Testis (tissue), 5 donors: ENCODE measurements around the gene C1QL3. TPM values are rescaled to one million over a fixed set of nuclear protein-coding genes. Genes with fewer than 3 reads are reported as not detected.

Experiments
- DNase-seq: peaks from one replicate; pipeline ENCODE4 v3.0.0-alpha.2; 2019
- H3K27ac ChIP-seq, 2 donors: fragments of 200-600 bp; sonication (generic); one replicate each; pipeline ENCODE4 v1.5.1; 2019
- H3K27me3 ChIP-seq: fragments of 200-600 bp; sonication (generic); one replicate; pipeline ENCODE4 v1.5.1; 2019
- H3K36me3 ChIP-seq: fragments of 200-600 bp; sonication (generic); one replicate; pipeline ENCODE4 v1.5.1; 2017; ENCODE audit warnings: low read depth; ENCODE audit errors: missing control alignments
- H3K4me1 ChIP-seq: fragments of 200-600 bp; sonication (generic); one replicate; pipeline ENCODE4 v1.5.1; 2019
- H3K4me3 ChIP-seq, 2 donors: fragments of 200-600 bp; sonication (generic); one replicate each; pipeline ENCODE4 v1.5.1; 2017 to 2019
- H3K9me3 ChIP-seq: fragments of 200-600 bp; sonication (generic); one replicate; pipeline ENCODE4 v1.5.1; 2017
- POLR2A ChIP-seq: fragments of 450-650 bp; IDR thresholded peaks from one replicate; pipeline ENCODE4 v1.6.1; 2017; ENCODE audit warnings: antibody characterized with exemption, mild to moderate bottlenecking, moderate library complexity
- WGBS, 2 donors: methylation state at CpG; one replicate each; pipeline ENCODE4 v1.1.5; 2018; 5-methylcytosine and 5-hydroxymethylcytosine counted together
- intact Hi-C: fragments of 100-400 bp; cut with DNase I; formaldehyde crosslinking; loops from one replicate; pipeline ENCODE4 v1.15.1; 2023; ENCODE audit warnings: low total_unique reads
- long read RNA-seq, 2 donors: transcript quantifications; one replicate each; lab custom pipeline, GENCODE V29; 2026
- polyA plus RNA-seq: library from polyadenylated mRNA; stranded (reverse); fragments of 350-450 nt; fragmentation: Illumina TruSeq; extraction: RNeasy Lipid Tissue Mini Kit (QIAGEN cat#74804); gene quantifications from one replicate; pipeline ENCODE4 v1.2.3, GENCODE V29; 2014; ENCODE audit warnings: low read depth, low replicate concordance; ENCODE audit not compliant: insufficient read depth
- total RNA-seq, 2 donors: library from RNA; depleted of rRNA; stranded (reverse); fragments of >200 nt; gene quantifications; one replicate each; pipeline ENCODE4 v1.2.3, GENCODE V29; 2016
- TF ChIP-seq, protein P1 (sequence below), 3 experiments: fragments of 450-650 bp in 2 of 3; fragments of 200-600 bp in 1 of 3; sonication (generic) in 1 of 3; IDR thresholded peaks; one replicate each; pipeline ENCODE4 v1.5.1; 2016 to 2019; ENCODE audit warnings: antibody characterized with exemption in 3 of 3, mild to moderate bottlenecking in 2 of 3, moderate library complexity in 1 of 3

C1QL3 gene
- total RNA-seq (under 1 TPM; 0.16 to 0.25 TPM), polyA plus RNA-seq (not detected)
- long read RNA-seq, donor 1, partial matches to known transcripts: 0 of 1 reads
- long read RNA-seq, donor 1, other reads (novel, unspliced or antisense): 0 of 1 reads
- long read RNA-seq, donor 2: 0 reads

DNA sequence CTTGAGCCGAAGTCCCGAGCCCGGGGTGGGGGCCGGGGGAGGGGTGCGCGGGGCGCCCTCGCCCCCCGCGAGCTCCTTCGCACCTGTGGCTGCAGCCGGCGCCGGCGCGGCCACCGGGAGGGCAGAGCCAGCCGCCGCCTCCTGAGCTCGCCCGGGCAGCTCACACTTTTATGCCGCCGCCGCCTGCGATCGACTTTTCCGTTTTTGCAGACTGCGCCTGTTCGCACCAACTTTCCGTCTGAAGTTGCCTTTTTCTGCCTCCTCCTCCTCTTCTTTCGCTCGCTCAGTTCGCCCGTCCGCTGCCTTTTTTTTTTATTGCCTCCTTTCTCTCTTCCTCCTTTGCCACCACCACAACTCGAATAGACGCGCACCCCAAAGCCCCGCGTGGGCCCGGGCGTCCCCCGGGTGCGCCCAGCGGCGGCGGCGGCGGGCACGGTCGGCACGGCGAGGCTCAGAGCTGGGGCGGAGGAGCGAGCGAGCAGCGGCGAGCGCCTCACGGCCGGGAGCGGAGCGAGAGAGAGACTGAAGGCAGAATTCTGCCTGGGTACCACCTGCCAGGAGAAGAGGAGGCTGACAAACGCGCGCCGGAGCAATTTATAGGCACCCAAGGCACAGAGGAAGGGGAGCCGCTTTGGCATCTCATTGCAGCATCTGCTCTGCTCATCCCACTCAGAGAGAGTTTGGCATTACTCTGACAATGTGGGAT is at the start of gene C1QL3:
Gene C1QL3 (minus strand): TSS at position 569 of the 706 bp plus-strand sequence. CDS start 814 bp downstream, outside the sequence.
- 0 to 1% methylated on average over 47 to 64 of the region's 68 CpGs for WGBS, 2 donors
- peak within 1 kb of the TSS; percentile 36 to 38 for H3K4me3 ChIP-seq
- no peaks in the 10 kb centered on the region for H3K36me3 ChIP-seq
- intact Hi-C loops: no loop called here
- H3K4me1 ChIP-seq: no peaks in the 10 kb centered on the region
- H3K27ac ChIP-seq: no peak within 1 kb of the TSS
- H3K27me3 ChIP-seq: no peaks in the 10 kb centered on the region
- TF ChIP-seq, protein P1, sequence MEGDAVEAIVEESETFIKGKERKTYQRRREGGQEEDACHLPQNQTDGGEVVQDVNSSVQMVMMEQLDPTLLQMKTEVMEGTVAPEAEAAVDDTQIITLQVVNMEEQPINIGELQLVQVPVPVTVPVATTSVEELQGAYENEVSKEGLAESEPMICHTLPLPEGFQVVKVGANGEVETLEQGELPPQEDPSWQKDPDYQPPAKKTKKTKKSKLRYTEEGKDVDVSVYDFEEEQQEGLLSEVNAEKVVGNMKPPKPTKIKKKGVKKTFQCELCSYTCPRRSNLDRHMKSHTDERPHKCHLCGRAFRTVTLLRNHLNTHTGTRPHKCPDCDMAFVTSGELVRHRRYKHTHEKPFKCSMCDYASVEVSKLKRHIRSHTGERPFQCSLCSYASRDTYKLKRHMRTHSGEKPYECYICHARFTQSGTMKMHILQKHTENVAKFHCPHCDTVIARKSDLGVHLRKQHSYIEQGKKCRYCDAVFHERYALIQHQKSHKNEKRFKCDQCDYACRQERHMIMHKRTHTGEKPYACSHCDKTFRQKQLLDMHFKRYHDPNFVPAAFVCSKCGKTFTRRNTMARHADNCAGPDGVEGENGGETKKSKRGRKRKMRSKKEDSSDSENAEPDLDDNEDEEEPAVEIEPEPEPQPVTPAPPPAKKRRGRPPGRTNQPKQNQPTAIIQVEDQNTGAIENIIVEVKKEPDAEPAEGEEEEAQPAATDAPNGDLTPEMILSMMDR (IDR thresholded peaks at IDR 0.05): no peak
- no peak for TF ChIP-seq POLR2A
- peak; percentile 25 for DNase-seq
- no peaks in the 10 kb centered on the region for H3K9me3 ChIP-seq

DNA sequence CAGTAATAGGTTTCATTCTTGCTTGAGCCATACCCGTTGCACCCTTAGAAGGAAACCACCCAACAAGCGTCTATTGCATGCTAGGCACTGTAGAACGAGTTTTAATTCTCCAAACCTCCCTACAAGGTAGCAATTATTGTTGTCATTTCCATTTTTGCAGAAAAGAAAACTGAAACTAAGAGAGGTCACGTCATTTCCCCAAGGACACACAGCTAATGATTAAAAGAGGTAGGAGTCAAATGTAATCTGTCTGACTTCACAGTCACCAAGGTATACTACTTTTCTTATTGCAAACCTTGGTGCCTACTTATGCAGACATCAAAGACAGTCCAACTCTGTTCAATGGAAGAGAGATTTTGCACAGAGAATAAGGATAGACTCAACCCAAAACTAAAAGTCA is 49.1 kb upstream of the C1QL3 start:
- Histone ChIP-seq H3K4me1 (no peaks in the 10 kb centered on the region), H3K27ac (no peak overlapping the region), H3K9me3 (no peaks in the 10 kb centered on the region), H3K36me3 (no peaks in the 10 kb centered on the region), H3K4me3 (no peak overlapping the region), H3K27me3 (no peaks in the 10 kb centered on the region)
- intact Hi-C loops: no loop called here
- 72 to 86% methylated on average over 4 of the region's 4 CpGs for WGBS, 2 donors
- TF ChIP-seq, protein P1 (IDR thresholded peaks at IDR 0.05): no peak
- TF ChIP-seq POLR2A: no peak
- no peak for DNase-seq

DNA sequence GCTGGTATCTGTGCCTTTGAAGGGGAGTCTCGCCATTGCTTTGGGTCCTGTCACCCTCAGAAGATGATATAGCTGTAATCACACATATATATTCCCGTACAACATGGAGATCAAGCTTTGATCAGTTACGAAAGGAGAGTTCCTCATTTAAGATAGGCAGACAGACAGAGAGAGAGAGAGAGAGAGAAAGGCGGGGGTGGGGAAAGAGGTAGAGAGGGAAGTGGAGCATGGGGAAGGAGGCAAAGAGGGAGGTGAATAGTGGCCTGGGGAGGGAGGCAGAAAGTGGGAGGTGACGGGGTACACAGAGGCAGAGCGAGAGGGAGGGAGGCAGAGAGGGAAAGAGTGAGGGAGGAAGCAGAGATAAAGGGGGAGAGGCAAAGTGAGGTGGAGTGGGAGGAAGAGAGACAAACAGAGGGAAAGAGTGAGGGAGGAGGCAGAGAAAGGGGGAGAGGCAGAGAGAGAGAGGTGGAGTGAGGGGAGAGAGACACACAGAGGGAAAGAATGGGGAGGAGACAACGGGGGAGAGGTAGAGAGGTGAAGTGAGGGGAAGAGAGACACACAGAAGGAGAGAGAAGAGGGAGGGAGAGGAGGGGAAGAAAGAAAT is 44.6 kb upstream of the C1QL3 start:
- Histone ChIP-seq H3K4me3 (peak overlapping the region in 1 of 2 donors; percentile 7), H3K27ac (no peak overlapping the region), H3K4me1 (no peaks in the 10 kb centered on the region), H3K27me3 (no peaks in the 10 kb centered on the region), H3K9me3 (no peaks in the 10 kb centered on the region), H3K36me3 (no peaks in the 10 kb centered on the region)
- WGBS, 2 donors: 25 to 41% methylated on average over 7 of the region's 7 CpGs
- intact Hi-C loops: no loop called here
- DNase-seq: no peak
- no peak for TF ChIP-seq POLR2A
- TF ChIP-seq, protein P1 (IDR thresholded peaks at IDR 0.05): no peak

DNA sequence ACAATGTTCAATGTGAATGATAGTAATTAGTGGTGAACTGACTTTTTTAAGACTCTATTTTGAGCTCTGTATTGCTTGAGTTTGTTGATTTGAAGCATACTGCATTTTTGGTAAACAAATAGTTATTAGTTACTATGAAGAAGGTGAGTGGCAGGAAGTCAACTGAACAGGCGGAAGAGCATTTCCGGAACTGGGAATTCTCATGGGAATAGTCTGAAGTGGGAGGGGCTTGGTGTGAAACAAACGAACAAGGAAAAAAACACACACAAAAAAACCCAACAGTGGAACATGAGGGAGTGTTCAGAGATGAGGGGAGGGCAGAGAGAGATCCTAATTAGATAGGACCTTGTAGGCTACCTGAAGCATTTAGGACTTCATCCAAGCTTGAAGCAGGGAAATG is 43.9 kb upstream of the C1QL3 start:
- H3K4me1 ChIP-seq: no peaks in the 10 kb centered on the region
- DNase-seq: no peak
- no peak overlapping the region for H3K4me3 ChIP-seq
- no peaks in the 10 kb centered on the region for H3K9me3 ChIP-seq
- H3K27ac ChIP-seq: no peak overlapping the region
- TF ChIP-seq, protein P1 (IDR thresholded peaks at IDR 0.05): no peak
- TF ChIP-seq POLR2A: no peak
- H3K36me3 ChIP-seq: no peaks in the 10 kb centered on the region
- intact Hi-C loops: no loop called here
- WGBS, 2 donors: 15 to 23% methylated on average over 3 of the region's 3 CpGs
- no peaks in the 10 kb centered on the region for H3K27me3 ChIP-seq
